Heart right ventricle (tissue), 16 donors: Measurements from ENCODE around the gene CALHM1. TPM values are rescaled to one million over a fixed set of nuclear protein-coding genes. Genes with fewer than 3 reads are reported as not detected.

Source experiments
- ATAC-seq, 8 donors: fragments of 200-7000 bp; cut with Tn5 transposase; one replicate each; pipeline ENCODE4 v1.9.1; 2020; ENCODE audit warnings: mild to moderate bottlenecking in 8 of 8, moderate library complexity in 8 of 8, moderate number of reproducible peaks in 1 of 8
- DNase-seq, 2 donors: peaks; one replicate each; pipeline ENCODE4 v3.0.0-alpha.2; 2020
- H3K27ac ChIP-seq, 10 donors: fragments of 200-600 bp; sonication (generic) in 2 of 10; one replicate each; pipeline versions ENCODE4 v1.5.0 to v1.8.0; 2020 to 2022; ENCODE audit warnings: mild to moderate bottlenecking in 3 of 10
- H3K27me3 ChIP-seq, 7 donors: fragments of 200-600 bp; one replicate each; pipeline ENCODE4 v1.8.0; 2021 to 2022; ENCODE audit warnings: mild to moderate bottlenecking in 2 of 7
- H3K36me3 ChIP-seq, 9 donors: fragments of 200-600 bp; sonication (generic) in 1 of 9; one replicate each; pipeline versions ENCODE4 v1.5.0 to v1.8.0; 2020 to 2022; ENCODE audit warnings: mild to moderate bottlenecking in 2 of 9
- H3K4me1 ChIP-seq, 9 donors: fragments of 200-600 bp; sonication (generic) in 1 of 9; one replicate each; pipeline versions ENCODE4 v1.5.0 to v1.8.0; 2020 to 2022; ENCODE audit warnings: mild to moderate bottlenecking in 4 of 9
- H3K4me3 ChIP-seq, 10 donors: fragments of 200-600 bp; sonication (generic) in 2 of 10; one replicate each; pipeline versions ENCODE4 v1.5.0 to v1.8.0; 2020 to 2022; ENCODE audit warnings: mild to moderate bottlenecking in 7 of 10, moderate library complexity in 2 of 10
- H3K9me3 ChIP-seq, 11 donors: fragments of 200-600 bp in 10 of 11; sonication (generic) in 2 of 11; one replicate each; pipeline versions ENCODE4 v1.5.0 to v1.8.0; 2013 to 2022; ENCODE audit warnings: mild to moderate bottlenecking in 2 of 11, control low read depth in 1 of 11, moderate library complexity in 1 of 11
- WGBS, 2 donors: extraction: QIAGEN DNeasy Blood & Tissue Kit; methylation state at CpG; one replicate each; pipeline ENCODE4 v1.1.7; 2013; ENCODE audit warnings: inconsistent platforms in 1 of 2; 5-methylcytosine and 5-hydroxymethylcytosine counted together
- intact Hi-C, 10 donors: fragments of 100-400 bp; cut with DNase I; formaldehyde crosslinking; loops; one replicate each; pipeline versions ENCODE4 v1.11.1 to v1.14.2; 2022
- polyA plus RNA-seq, 2 donors: library from polyadenylated mRNA; stranded (reverse); fragments of 200-250 nt; gene quantifications; one replicate each; pipeline ENCODE4 v1.2.3, GENCODE V29; 2013
- total RNA-seq, 10 donors: library from RNA; stranded (reverse); fragmentation: NEBNext Ultra II Directional in 3 of 10; extraction: Animal tissue kit (Norgen Biotek cat#: 25700) in 3 of 10; gene quantifications; one replicate each; pipeline versions ENCODE4 v1.2.1 to v1.2.4, GENCODE V29; 2021 to 2023
- TF ChIP-seq, protein P1 (sequence below), 9 donors: fragments of 200-600 bp; sonication (generic) in 2 of 9; IDR thresholded peaks; one replicate each; pipeline versions ENCODE4 v1.5.0 to v1.8.0; 2021 to 2022; ENCODE audit warnings: antibody characterized with exemption in 9 of 9, mild to moderate bottlenecking in 5 of 9, moderate library complexity in 1 of 9
- donor health status: Arrhythmogenic right ventricular cardiomyopathy.
- donor health status: ischemic (EF 13 %, LVEDD 7.1; RV severe dilation, severe dysfunction).
- donor health status: healthy with polysubstance abuse.
- donor health status: DM: no; HTN: yes; CAD: no.
- donor health status: DM: no; HTN: no; CAD: no.
- donor health status: ischemic (EF 25% LVEDD 6.9; RV normal size, moderate dysfunction).
- donor health status: ischemic (EF 25% LVEDD 5.7; RV mildly dilated, moderate dysfunction).
- donor health status: healthy.
- donor health status: DM: yes; HTN: yes; CAD: no.
- donor health status: Ischemic cardiomyopathy.
- donor health status: ischemic (EF 35%, LVEDD 5.7; RV mildly dilated, moderate dysfunction).
- donor health status: nonischemic (EF 11% LVEDD 7.7; RV severe dilation, severe dysfunction).
- donor health status: DM: yes; HTN: yes; CAD: no.
- donor health status: PGD.
- donor health status: ischemic (EF 29% LVEDD 5.4; RV normal size, mild dysfunction).
- donor health status: nonischemic (EF 23%, LVEDD 6.1; RV moderate dilation, normal function).

CALHM1 gene
- total and polyA plus RNA-seq, 12 donors, result not detected

- TF ChIP-seq, protein P1, sequence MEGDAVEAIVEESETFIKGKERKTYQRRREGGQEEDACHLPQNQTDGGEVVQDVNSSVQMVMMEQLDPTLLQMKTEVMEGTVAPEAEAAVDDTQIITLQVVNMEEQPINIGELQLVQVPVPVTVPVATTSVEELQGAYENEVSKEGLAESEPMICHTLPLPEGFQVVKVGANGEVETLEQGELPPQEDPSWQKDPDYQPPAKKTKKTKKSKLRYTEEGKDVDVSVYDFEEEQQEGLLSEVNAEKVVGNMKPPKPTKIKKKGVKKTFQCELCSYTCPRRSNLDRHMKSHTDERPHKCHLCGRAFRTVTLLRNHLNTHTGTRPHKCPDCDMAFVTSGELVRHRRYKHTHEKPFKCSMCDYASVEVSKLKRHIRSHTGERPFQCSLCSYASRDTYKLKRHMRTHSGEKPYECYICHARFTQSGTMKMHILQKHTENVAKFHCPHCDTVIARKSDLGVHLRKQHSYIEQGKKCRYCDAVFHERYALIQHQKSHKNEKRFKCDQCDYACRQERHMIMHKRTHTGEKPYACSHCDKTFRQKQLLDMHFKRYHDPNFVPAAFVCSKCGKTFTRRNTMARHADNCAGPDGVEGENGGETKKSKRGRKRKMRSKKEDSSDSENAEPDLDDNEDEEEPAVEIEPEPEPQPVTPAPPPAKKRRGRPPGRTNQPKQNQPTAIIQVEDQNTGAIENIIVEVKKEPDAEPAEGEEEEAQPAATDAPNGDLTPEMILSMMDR (IDR thresholded peaks at IDR 0.05), result no peak
- Histone ChIP-seq H3K4me3 (no peak overlapping the region), H3K27me3 (peaks cover 0 to 63% (median 32%) of the 10 kb centered on the region in 7 donors), H3K27ac (no peak overlapping the region), H3K4me1 (peaks cover 3 to 11% (median 7%) of the 10 kb centered on the region in 9 donors), H3K36me3 (no peaks in the 10 kb centered on the region), H3K9me3 (no peaks in the 10 kb centered on the region)
- WGBS, 2 donors, result 88% methylated on average over 5 of the region's 5 CpGs
- intact Hi-C loops, result no loop called here
- no peak for DNase-seq
- no peak for ATAC-seq
Observed at GRCh38 chr10:103498936-103499638, 40.4 kb upstream of the CALHM1 start.

DNA sequence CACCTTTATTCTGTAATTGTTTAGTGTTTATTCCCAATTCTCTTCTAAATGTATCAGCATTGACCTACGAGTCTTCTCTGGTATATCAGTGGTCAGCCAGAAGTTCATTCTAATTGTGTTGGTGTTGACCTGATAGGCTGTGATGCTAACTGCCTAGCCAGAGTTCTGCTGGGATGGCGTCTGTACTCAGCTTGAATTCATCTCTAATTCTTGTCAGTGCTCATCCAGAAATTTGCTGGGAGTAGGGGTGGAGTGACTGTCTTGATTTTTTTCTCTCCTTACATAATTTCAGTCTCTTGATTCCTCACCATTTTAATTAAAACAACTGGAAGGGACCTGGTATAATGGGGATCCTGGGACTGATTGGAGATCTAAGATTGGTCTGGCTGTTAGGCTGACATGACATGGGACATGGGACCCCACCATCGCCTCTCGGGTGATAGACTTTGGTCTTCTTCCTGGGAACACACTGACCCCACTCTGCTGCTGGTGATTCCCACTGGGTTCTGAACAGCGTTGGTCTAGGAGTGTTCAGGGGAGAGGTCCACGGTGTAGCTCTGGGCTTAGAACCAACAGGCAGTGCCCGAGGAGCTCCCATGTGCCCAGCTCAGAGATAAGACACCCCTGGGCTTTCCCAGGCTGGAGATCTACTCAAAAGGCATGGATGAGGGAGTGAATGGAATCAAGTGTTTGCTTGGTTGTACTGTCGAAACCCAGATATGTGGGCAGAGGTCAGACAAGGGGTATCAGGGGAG is 38.6 kb upstream of the CALHM1 start:
- H3K27ac ChIP-seq, result no peak overlapping the region

GRCh38 chr10:103495321-103495720 is 36.6 kb upstream of the CALHM1 start:
- no peak for DNase-seq
- no peaks in the 10 kb centered on the region for H3K36me3 ChIP-seq
- no peak overlapping the region for H3K4me3 ChIP-seq
- TF ChIP-seq, protein P1 (IDR thresholded peaks at IDR 0.05), result no peak
- H3K27ac ChIP-seq, result no peak overlapping the region
- ATAC-seq, result no peak
- H3K4me1 ChIP-seq, result peaks cover 3 to 27% (median 19%) of the 10 kb centered on the region in 9 donors
- peaks cover 0 to 74% (median 26%) of the 10 kb centered on the region in 7 donors for H3K27me3 ChIP-seq
- intact Hi-C loops, result no loop called here
- no peaks in the 10 kb centered on the region for H3K9me3 ChIP-seq
- 84 to 88% methylated on average over 3 of the region's 3 CpGs for WGBS, 2 donors

More for the DNA sequence above, 38.6 kb upstream of the CALHM1 start:
- 78 to 84% methylated on average over 8 of the region's 8 CpGs for WGBS, 2 donors
- intact Hi-C loops, result no loop called here
- no peak overlapping the region for H3K4me3 ChIP-seq
- H3K9me3 ChIP-seq, result no peaks in the 10 kb centered on the region
- H3K4me1 ChIP-seq, result peaks cover 3 to 20% (median 16%) of the 10 kb centered on the region in 9 donors
- ATAC-seq (no peak), DNase-seq (no peak)
- TF ChIP-seq, protein P1 (IDR thresholded peaks at IDR 0.05), result no peak
- H3K36me3 ChIP-seq, result no peaks in the 10 kb centered on the region
- H3K27me3 ChIP-seq, result peaks cover 0 to 80% (median 32%) of the 10 kb centered on the region in 7 donors

GRCh38 chr10:103493916-103494877 is 35.5 kb upstream of the CALHM1 start:
- WGBS, 2 donors, result 2% methylated on average over 65 to 91 of the region's 92 CpGs
- Histone ChIP-seq H3K4me1 (peaks cover 3 to 27% (median 19%) of the 10 kb centered on the region in 9 donors), H3K36me3 (no peaks in the 10 kb centered on the region), H3K27ac (no peak overlapping the region), H3K9me3 (no peaks in the 10 kb centered on the region), H3K27me3 (peaks cover 0 to 67% (median 26%) of the 10 kb centered on the region in 7 donors), H3K4me3 (peak overlapping the region; percentile 55 to 71 (median 60))
- TF ChIP-seq, protein P1 (IDR thresholded peaks at IDR 0.05), result no peak
- ATAC-seq (peak in 3 of 8 donors; percentile 32 to 40 (median 38)), DNase-seq (no peak)
- intact Hi-C loops, result no loop called here
